NCI-H2107 treated with DMSO at 0.1 percent for 48 hours (cell line): Measurements from ENCODE around the gene NOL12.
"Not testable (repeated sequence)": the region's sequence is repeated elsewhere in the genome, so short reads cannot be mapped to it uniquely, and the experiment has no call there.

Experiments
- DNase-seq: peaks from one replicate; lab custom pipeline; 2025; ENCODE audit not compliant: unreplicated experiment; lab: John Stamatoyannopoulos, UW

Gene NOL12

GRCh38 chr22:37710675-37711074, 24.5 kb downstream of the NOL12 start:
- no peak for DNase-seq

GRCh38 chr22:37711490-37711889, 25.3 kb downstream of the NOL12 start:
- DNase-seq = no peak

DNA sequence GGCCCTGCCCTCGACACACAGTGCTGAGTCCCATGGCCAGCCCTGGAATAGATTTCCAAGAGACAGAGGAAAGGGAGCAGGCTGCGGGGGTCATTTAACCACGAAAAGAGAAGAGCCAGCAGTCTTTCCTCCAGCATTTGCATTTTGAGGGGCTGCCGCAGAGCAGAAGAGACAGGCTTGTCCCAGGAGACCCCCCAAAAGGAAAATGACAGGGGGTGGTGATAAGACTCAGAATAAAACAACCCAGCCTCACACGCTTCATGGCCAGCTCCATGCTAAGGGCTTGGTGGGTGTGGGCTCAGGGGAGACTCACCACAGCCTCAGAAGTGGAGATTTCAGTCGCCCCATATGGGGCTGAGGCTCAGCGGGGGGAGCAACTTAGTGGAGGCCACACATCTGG, 27.6 kb downstream of the NOL12 start:
- DNase-seq = no peak

GRCh38 chr22:37714634-37715033, 28.5 kb downstream of the NOL12 start:
- DNase-seq = no peak

DNA sequence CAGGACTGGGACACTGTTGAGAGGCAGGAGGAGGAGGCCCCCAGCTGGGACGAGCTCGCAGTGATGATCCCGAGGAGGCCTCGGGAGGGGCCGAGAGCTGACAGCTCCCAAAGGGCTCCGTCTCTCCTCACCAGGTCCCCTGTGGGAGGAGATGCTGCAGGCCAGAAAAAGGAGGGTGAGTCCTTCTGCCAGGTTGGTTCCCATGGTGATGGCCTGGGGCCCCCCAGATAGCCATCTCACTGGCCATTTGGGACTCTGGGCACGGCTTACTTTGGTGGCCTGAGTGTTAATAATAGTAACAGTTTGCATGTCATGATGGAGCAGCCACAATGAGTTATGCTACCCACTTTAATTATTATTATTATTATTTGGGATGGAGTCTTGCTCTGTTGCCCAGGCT, 29.6 kb downstream of the NOL12 start:
- DNase-seq = no peak

- DNase-seq = no peak
Observed at GRCh38 chr22:37716708-37717107, 30.6 kb downstream of the NOL12 start.

- DNase-seq = not testable (repeated sequence)
Observed at GRCh38 chr22:37717235-37717634, 31.1 kb downstream of the NOL12 start.

DNA sequence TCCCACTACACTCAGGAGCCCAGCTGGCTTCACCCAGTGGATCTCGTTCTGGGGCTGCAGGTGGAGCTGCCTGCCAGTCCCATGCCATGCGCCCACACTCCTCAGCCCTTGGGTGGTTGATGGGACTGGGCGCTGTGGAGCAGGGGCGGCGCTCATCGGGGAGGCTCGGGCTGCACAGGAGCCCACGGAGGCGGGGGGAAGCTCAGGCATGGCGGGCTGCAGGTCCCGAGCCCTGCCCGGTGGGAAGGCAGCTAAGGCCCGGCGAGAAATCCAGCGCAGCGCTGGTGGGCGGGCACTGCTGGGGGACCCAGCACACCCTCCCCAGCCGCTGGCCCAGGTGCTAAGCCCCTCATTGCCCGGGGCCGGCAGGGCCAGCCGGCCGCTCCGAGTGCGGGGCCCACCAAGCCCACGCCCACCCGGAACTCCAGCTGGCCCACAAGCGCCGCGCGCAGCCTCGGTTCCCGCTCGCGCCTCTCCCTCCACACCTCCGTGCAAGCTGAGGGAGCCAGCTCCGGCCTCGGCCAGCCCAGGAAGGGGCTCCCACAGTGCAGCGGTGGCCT, 31.7 kb downstream of the NOL12 start:
- DNase-seq = not testable (repeated sequence)

DNA sequence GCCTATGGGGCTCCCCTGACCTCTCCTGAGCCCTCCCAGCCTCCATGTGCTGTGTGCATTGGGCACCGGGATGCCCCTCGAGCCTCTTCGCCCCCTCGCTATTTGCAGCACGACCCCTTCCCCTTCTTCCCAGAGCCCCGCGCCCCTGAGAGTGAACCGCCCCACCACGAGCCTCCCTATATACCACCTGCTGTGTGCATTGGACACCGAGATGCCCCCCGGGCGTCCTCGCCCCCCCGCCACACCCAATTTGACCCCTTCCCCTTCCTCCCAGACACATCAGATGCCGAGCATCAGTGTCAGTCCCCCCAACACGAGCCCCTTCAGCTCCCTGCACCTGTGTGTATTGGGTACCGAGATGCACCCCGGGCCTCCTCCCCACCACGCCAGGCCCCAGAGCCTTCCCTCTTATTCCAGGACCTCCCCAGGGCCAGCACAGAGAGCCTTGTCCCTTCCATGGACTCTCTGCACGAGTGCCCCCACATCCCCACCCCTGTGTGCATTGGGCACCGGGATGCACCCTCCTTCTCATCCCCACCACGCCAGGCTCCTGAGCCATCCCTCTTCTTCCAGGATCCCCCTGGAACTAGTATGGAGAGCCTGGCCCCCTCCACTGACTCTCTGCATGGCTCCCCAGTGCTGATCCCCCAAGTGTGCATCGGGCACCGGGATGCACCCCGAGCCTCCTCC, 39.6 kb downstream of the NOL12 start:
- no peak for DNase-seq

DNA sequence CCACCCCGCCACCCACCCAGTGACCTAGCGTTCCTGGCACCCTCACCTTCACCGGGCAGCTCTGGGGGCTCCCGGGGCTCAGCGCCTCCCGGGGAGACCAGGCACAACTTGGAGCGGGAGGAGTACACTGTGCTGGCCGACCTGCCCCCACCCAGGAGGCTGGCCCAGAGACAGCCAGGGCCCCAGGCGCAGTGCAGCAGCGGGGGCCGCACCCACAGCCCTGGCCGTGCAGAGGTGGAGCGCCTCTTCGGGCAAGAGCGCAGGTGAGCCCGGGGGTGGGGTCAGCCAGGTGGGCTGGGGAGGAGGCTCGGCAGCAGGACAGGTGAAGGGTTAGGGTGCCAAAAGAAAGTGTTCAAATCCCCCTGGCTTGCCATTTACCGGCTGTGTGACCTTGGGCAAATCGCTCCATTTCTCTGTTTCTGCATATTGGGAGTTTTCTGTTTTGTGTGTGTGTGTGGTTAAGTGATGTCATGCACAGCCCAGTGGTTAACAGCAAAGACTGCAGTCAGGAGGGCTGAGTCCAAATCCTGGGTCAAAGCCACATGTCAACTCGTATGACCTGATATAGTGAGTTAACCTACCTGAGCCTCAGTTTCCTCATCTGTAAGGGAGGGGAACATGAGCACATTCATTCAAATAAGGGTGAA, 40.2 kb downstream of the NOL12 start:
- no peak for DNase-seq

- no peak for DNase-seq
Observed at GRCh38 chr22:37728620-37729019, 42.5 kb downstream of the NOL12 start.

GRCh38 chr22:37731804-37732471, 45.8 kb downstream of the NOL12 start:
- no peak for DNase-seq

DNA sequence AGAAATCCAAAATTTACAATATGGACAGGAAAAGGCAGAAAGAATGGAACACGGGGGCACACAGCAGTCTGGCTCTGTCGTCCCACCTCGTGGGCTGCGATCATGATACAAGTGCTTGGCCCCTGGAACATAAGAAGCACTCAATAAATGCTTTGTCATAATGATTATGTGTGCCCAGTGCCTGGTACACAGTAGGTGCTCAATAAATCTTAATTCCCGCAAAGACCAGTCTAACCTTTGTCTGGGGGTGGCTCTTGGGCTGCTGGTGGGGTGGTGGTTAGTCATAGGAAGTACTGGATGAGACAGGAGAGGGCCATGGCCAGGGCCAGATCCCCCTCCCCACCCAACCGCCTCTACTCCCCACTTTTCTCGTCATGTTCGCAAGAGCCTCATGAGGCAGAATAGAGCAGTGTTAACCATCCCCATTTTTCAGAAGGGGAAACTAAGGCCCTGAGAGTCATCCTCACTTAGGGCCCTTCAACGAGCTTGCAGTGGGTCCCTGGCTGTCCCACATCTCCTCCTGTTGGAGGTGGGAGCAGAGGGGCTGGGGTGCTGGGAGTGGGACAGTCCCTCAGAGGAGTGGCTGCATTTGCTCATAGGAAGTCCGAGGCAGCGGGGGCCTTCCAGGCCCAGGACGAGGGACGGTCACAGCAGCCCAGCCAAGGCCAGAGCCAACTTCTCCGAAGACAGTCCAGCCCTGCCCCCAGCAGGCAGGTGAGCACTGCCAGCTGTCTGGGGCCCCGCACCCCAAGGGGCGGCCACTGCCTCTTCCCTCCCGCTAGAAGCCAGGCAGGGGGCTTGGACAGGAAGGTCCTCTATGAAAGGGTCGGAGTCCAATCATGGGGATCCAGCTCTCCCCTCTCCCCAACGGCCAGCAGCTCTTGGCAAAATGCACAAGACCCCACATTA, 46.8 kb downstream of the NOL12 start:
- DNase-seq = no peak

DNA sequence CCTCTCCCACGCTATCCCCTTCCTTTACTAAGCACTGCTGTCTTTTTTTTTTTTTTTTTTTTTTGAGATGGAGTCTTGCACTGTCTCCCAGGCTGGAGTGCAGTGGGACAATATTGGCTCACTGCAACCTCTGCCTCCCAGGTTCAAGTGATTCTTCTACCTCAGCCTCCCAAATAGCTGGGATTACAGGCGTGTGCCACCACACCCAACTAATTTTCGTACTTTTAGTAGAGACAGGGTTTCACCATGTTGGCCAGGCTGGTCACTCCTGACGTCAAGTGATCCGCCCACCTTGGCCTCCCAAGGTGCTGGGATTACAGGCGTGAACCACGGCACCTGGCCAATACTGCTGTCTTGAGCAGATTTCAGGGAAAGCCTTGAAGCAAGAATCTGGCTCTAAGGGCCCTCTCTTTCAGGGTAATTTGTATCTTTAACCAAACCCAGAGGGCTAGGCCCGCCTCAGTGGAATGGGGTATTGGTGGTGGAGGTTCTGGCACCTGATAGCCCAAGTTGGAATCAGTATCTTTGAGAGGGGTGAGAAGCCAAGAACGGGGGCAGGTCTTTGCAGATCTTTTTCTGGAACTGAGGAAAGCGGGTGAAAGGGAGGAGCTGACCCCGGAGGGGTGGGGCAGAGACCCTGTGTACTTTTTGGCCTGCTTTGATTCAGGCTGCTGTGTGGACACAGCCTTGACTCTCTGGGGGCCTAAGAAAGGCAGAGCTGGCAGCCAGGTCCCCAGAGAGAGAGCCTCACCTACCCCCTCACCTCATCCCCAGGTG, 47.7 kb downstream of the NOL12 start:
- DNase-seq = no peak

GRCh38 chr22:37734402-37734700, 48.2 kb downstream of the NOL12 start:
- no peak for DNase-seq

DNA sequence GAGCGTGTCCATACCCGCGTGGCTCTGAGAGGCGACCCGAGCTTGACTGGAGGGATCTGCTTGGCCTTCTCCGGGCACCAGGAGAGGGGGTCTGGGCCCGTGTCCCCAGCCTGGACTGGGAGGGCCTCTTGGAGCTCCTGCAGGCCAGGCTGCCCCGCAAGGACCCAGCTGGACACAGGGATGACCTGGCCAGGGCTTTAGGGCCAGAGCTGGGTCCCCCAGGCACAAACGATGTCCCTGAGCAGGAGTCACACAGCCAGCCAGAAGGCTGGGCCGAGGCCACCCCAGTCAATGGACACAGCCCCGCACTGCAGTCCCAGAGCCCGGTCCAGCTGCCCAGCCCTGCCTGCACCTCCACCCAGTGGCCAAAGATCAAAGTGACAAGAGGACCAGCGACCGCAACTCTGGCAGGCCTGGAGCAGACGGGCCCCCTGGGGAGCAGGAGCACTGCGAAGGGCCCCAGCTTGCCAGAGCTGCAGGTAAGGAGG, 48.9 kb downstream of the NOL12 start:
- DNase-seq = no peak

GRCh38 chr22:37739035-37739434, 52.9 kb downstream of the NOL12 start:
- no peak for DNase-seq

- no peak for DNase-seq
Observed at GRCh38 chr22:37739611-37740049, 53.5 kb downstream of the NOL12 start.

DNA sequence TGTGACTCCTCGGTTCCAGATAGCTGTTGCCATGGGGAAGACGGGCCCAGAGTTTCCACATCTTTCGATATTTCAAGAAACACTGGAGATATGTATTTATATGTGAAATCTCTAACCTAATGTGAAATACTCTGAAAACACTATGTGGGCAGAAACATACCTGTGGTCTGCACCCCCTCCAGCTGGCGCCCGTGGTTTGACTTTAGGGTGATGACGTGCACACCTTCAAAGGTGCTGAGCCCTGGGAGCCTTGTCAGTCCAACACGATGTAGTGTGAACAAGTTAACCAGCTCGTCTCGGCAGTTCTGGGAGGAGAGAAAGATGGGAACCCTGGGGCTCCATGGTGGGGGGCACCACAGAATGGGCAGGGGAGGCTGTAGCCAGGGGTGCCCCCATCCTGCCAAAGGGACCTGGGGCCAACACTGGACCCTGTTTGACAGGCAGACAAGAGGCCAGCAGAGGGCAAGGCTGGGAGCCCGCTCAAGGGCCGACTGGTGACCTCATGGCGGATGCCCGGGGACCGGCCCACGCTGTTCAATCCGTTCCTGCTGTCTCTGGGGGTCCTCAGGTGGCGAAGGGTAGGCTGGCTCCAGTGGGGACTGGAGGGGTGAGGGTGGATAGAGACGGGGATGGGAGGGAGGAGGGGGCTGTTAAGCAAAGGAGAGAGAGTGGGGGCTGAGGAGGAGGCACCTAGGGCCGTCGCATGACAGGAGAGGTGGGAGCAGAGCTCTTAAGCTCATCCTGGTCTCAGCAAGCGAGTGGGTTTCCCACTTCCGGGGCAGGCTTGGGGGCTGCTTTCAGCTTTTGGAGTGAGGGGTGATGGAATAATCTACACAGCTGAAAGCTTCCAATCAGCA, 54.5 kb downstream of the NOL12 start:
- DNase-seq = no peak
